CD4-positive, alpha-beta T cell (primary cell): ENCODE results near the gene KANK4. TPM values are rescaled to one million over a fixed set of nuclear protein-coding genes. Genes with fewer than 3 reads are reported as not detected.

Experiments used
- ATAC-seq: fragments of 200-7000 bp; cut with Tn5 transposase; one replicate; pipeline ENCODE4 v1.10.0; 2022; ENCODE audit warnings: mild to moderate bottlenecking; ENCODE audit not compliant: poor library complexity
- CTCF ChIA-PET: fragments of 350-600 bp; sonication (Branson Sonifier 250); formaldehyde crosslinking; loops from one replicate; lab custom pipeline; 2021; ENCODE audit warnings: antibody characterized with exemption, inconsistent platforms; lab: Charles Lee
- POLR2A ChIA-PET: fragments of 350-600 bp; sonication (Branson Sonifier 250); formaldehyde crosslinking; loops from one replicate; lab custom pipeline; 2021; ENCODE audit warnings: antibody characterized with exemption, inconsistent platforms; lab: Charles Lee
- DNase-seq, 14 experiments: peaks; one replicate each; pipeline ENCODE4 v3.0.0-alpha.2; 2013 to 2020; ENCODE audit warnings: mixed read lengths in 2 of 14
- H3K27ac ChIP-seq, 2 donors: one replicate each; pipeline versions ENCODE4 v1.5.1 to v1.7.0; 2013; ENCODE audit warnings: low read length in 2 of 2, low read depth in 1 of 2, mild to moderate bottlenecking in 1 of 2
- H3K27me3 ChIP-seq, 2 experiments: 1 replicate in 1 of 2; 2 replicates in 1 of 2; pipeline versions ENCODE4 v1.6.1 to v1.7.0; 2013; ENCODE audit warnings: low read length in 2 of 2, control low read depth in 1 of 2, mild to moderate bottlenecking in 1 of 2, moderate library complexity in 1 of 2; ENCODE audit not compliant: insufficient read depth in 2 of 2, control insufficient read depth in 1 of 2
- H3K36me3 ChIP-seq: one replicate; pipeline ENCODE4 v1.6.1; 2013; ENCODE audit warnings: low read length, control low read depth; ENCODE audit not compliant: insufficient read depth
- H3K4me1 ChIP-seq: one replicate; pipeline ENCODE4 v1.6.1; 2013; ENCODE audit warnings: low read length, control low read depth; ENCODE audit not compliant: insufficient read depth
- H3K4me3 ChIP-seq: one replicate; pipeline ENCODE4 v1.5.1; 2013; ENCODE audit warnings: mild to moderate bottlenecking, low read length, moderate library complexity
- H3K9me3 ChIP-seq, 2 experiments: 1 replicate in 1 of 2; 2 replicates in 1 of 2; pipeline versions ENCODE4 v1.6.1 to v1.7.0; 2013; ENCODE audit warnings: low read length in 2 of 2, mild to moderate bottlenecking in 2 of 2, control low read depth in 1 of 2, moderate library complexity in 1 of 2; ENCODE audit not compliant: control insufficient read depth in 1 of 2, insufficient read depth in 1 of 2
- H3K27ac Mint-ChIP-seq: one replicate; pipeline ENCODE4 v1.8.0; 2020; ENCODE audit warnings: mixed read lengths
- H3K27me3 Mint-ChIP-seq: one replicate; pipeline ENCODE4 v1.8.0; 2021; ENCODE audit warnings: mixed read lengths
- H3K36me3 Mint-ChIP-seq: one replicate; pipeline ENCODE4 v1.8.0; 2021; ENCODE audit warnings: low read depth, mixed read lengths
- H3K4me1 Mint-ChIP-seq: one replicate; pipeline ENCODE4 v1.8.0; 2021; ENCODE audit warnings: low read depth, mixed read lengths
- H3K4me3 Mint-ChIP-seq: one replicate; pipeline ENCODE4 v1.8.0; 2020; ENCODE audit warnings: mild to moderate bottlenecking, mixed read lengths
- H3K9me3 Mint-ChIP-seq: one replicate; pipeline ENCODE4 v1.8.0; 2020; ENCODE audit warnings: mixed read lengths
- intact Hi-C, 2 experiments: fragments of 100-400 bp; cut with DNase I in 1 of 2; cut with micrococcal nuclease in 1 of 2; formaldehyde crosslinking; loops; one replicate each; pipeline versions ENCODE4 v1.15.1 to v1.9.0; 2023 to 2025; cut with DNase I, micrococcal nuclease
- total RNA-seq, 174 experiments: library from RNA in 2 of 174; stranded (reverse) in 2 of 174; gene quantifications; one replicate each; pipeline ENCODE4 v1.2.3 and lab custom pipeline; 2021 to 2026
- TF ChIP-seq, protein P1 (sequence below): fragments of 200-600 bp; IDR thresholded peaks from one replicate; pipeline ENCODE4 v1.8.0; 2022; ENCODE audit warnings: antibody characterized with exemption, mild to moderate bottlenecking

Gene KANK4
- total RNA-seq, 2 experiments from 2014 or later: not detected

DNA sequence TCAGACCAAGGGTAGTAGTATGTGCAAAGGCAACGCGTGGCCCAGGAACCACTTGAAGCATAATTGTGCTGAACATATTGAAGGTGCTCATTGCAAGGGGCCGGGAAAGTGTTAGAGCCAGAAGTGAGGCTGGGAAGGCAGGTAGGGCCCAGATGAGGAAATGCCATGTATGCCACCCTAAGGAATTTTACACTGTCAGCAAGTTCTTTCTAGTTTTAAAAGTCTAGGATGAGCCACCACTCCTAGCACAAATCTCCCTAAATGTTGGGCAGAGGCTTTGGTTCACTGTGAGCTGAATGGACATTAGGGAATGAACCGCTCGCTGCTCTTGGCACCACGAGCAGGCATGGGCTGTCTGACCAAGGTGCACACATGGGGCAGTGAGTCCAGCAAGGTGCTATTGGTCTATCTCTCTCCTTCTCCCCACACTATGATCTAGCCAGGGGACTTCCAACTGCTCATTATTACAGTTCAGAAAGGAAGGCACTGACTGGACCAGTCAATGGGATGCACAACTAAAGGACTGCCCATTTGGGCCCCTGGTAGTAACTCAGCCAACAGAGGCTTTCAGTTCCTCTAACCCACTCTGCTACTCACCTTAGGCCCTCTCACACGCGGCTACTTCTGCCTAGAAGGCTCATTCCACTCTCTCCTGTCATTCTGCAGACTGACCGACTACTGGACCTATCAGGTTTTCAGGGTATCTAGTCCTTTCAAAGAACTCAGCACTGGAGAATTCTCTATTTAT, 2.0 kb downstream of the KANK4 start:
- Mint-ChIP-seq H3K36me3 (no peaks in the 10 kb centered on the region), H3K4me3 (no peak overlapping the region), H3K9me3 (no peaks in the 10 kb centered on the region), H3K27me3 (peaks cover 43% of the 10 kb centered on the region), H3K4me1 (no peaks in the 10 kb centered on the region), H3K27ac (no peak overlapping the region)
- no peak for DNase-seq
- intact Hi-C loops: no loop called here
- ChIA-PET CTCF (no interaction called here), POLR2A (no interaction called here)
- no peak overlapping the region for H3K4me3 ChIP-seq
- H3K9me3 ChIP-seq: peaks cover 0 to 8% of the 10 kb centered on the region in 2 experiments
- no peak for ATAC-seq
- peaks cover 19 to 24% of the 10 kb centered on the region in 2 experiments for H3K27me3 ChIP-seq
- H3K27ac ChIP-seq: no peak overlapping the region
- TF ChIP-seq, protein P1, sequence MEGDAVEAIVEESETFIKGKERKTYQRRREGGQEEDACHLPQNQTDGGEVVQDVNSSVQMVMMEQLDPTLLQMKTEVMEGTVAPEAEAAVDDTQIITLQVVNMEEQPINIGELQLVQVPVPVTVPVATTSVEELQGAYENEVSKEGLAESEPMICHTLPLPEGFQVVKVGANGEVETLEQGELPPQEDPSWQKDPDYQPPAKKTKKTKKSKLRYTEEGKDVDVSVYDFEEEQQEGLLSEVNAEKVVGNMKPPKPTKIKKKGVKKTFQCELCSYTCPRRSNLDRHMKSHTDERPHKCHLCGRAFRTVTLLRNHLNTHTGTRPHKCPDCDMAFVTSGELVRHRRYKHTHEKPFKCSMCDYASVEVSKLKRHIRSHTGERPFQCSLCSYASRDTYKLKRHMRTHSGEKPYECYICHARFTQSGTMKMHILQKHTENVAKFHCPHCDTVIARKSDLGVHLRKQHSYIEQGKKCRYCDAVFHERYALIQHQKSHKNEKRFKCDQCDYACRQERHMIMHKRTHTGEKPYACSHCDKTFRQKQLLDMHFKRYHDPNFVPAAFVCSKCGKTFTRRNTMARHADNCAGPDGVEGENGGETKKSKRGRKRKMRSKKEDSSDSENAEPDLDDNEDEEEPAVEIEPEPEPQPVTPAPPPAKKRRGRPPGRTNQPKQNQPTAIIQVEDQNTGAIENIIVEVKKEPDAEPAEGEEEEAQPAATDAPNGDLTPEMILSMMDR: no peak
- peaks cover 3% of the 10 kb centered on the region for H3K4me1 ChIP-seq
- H3K36me3 ChIP-seq: no peaks in the 10 kb centered on the region

GRCh38 chr1:62316135-62316534, 3.1 kb downstream of the KANK4 start:
- ChIA-PET POLR2A (no interaction called here), CTCF (no interaction called here)
- no peak for ATAC-seq

DNA sequence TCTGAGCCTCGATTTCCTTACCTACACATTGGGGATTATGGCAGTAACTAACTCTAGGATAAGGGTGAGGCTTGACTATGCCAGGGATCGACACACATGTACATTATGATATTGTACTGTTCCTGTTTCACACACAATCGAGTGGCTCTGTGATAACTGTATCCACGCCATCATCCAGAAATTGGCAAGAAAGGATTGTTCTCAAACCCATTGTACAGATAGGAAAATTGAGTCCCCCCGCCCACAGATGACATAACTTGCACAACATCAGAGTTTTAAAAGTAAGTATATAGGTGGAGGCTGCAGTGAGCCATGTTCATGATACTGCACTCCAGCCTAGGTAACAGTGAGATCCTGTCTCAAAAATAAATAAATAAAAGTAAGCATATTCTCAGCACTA, 3.8 kb downstream of the KANK4 start:
- no peak overlapping the region for H3K4me3 Mint-ChIP-seq

More at GRCh38 chr1:62316135-62316534, 3.1 kb downstream of the KANK4 start:
- Mint-ChIP-seq H3K9me3 (no peaks in the 10 kb centered on the region), H3K27me3 (peaks cover 38% of the 10 kb centered on the region), H3K4me1 (no peaks in the 10 kb centered on the region), H3K36me3 (no peaks in the 10 kb centered on the region), H3K4me3 (no peak overlapping the region), H3K27ac (no peak overlapping the region)
- TF ChIP-seq, protein P1: no peak
- DNase-seq: no peak
- H3K36me3 ChIP-seq: no peaks in the 10 kb centered on the region
- peaks cover 0 to 8% of the 10 kb centered on the region in 2 experiments for H3K9me3 ChIP-seq
- H3K27me3 ChIP-seq: peaks cover 19 to 24% of the 10 kb centered on the region in 2 experiments
- intact Hi-C loops: no loop called here
- peaks cover 3% of the 10 kb centered on the region for H3K4me1 ChIP-seq
- no peak overlapping the region for H3K4me3 ChIP-seq
- H3K27ac ChIP-seq: no peak overlapping the region

More for the DNA sequence above, 3.8 kb downstream of the KANK4 start:
- no peaks in the 10 kb centered on the region for H3K36me3 ChIP-seq
- H3K27me3 ChIP-seq: peaks cover 14 to 23% of the 10 kb centered on the region in 2 experiments
- no peak for DNase-seq
- H3K4me1 ChIP-seq: peaks cover 3% of the 10 kb centered on the region
- Mint-ChIP-seq H3K27ac (no peak overlapping the region), H3K4me1 (no peaks in the 10 kb centered on the region), H3K27me3 (peaks cover 38% of the 10 kb centered on the region), H3K9me3 (no peaks in the 10 kb centered on the region), H3K36me3 (no peaks in the 10 kb centered on the region)
- TF ChIP-seq, protein P1: no peak
- H3K9me3 ChIP-seq: peaks cover 0 to 8% of the 10 kb centered on the region in 2 experiments
- POLR2A ChIA-PET: no interaction called here
- CTCF ChIA-PET: no interaction called here
- no peak overlapping the region for H3K27ac ChIP-seq
- no peak for ATAC-seq
- intact Hi-C loops: no loop called here
- H3K4me3 ChIP-seq: no peak overlapping the region
